Central memory CD4-positive, alpha-beta T cell (primary cell): Measurements from ENCODE around the gene STXBP6.

Source experiments
- DNase-seq: peaks from one replicate; pipeline ENCODE4 v3.0.0; 2022
- total RNA-seq, 3 experiments: gene quantifications; one replicate each; lab custom pipeline; 2026; lab: John Stamatoyannopoulos, UW

STXBP6 gene
- total RNA-seq = 0 reads per million in 3 experiments

DNA sequence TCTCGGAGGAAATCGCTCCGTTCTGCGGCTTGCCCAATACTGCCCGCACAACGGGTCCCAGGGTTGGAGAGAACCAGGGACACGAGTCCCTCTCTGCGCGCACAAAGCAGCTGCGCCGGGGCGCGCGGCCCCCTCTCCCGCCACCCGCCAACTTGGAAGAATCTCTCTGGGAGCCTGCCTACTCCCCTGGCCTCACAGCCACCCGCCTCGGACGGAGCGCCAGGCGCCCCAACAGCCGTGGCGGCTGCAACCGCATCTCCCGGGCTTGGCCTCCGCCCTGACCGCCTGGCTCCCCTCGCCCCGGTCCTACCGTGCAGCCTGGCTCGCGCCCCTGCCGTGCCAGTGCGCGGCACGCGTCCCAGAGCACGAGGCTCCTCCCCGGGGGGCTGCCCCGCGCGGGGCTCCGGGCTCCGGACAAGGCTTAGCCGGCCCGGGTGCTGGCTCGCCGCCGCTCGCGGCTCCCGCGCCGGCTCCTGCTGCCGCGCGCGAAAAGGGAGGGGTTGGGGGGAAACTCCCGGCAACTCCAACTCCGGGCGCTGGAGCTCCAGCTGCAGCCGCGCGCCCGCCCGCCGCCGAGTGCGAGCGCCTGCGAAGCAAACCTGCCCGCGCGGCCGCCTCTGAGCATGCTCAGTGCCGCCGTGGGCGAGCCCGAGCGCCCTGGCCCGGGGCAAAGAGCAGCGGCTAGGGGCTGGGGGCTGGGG is at the start of gene STXBP6:
TSS of gene STXBP6 (minus strand) at position 580 of the 701 bp plus-strand sequence. CDS start 75,329 bp downstream, outside the sequence.
- no peak for DNase-seq

- DNase-seq = no peak
Measured at GRCh38 chr14:25097120-25097519, 47.2 kb upstream of the STXBP6 start.

- DNase-seq = no peak
Measured at GRCh38 chr14:25095736-25096437, 45.9 kb upstream of the STXBP6 start.

DNA sequence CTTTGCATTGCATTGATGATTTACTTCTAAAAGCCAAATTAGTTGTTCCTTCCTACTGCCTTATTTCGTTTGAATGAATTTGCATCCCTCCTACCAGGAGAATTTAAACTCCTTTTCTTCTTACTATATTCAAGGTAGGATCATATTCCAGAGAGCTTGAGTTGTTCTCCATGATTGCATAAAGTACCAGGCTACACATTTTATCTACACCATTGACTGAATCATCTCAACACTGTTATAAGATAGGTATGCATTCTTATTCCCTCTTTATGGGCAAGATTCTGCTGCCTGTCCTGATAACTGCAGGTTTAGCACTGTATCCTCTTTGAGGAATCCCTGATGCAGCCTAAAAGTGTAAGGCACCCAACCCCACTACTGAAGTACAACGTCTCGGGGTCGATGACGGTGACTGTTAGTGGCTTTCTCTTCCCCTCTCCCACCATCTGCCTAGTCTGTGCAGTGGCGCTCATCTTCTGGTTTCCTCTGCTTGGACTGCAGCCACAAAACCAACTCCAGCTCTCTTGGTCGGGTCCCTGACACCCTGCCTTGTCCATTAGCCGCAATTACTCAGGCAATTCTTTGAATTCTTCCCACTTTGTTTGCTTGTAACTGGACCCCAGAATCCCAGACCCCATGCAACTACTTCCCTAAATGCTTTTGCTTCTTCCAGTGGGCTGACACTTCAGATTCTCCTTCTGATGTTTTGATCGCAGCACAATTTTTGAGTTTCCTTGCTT is 44.4 kb upstream of the STXBP6 start:
- DNase-seq = no peak

DNA sequence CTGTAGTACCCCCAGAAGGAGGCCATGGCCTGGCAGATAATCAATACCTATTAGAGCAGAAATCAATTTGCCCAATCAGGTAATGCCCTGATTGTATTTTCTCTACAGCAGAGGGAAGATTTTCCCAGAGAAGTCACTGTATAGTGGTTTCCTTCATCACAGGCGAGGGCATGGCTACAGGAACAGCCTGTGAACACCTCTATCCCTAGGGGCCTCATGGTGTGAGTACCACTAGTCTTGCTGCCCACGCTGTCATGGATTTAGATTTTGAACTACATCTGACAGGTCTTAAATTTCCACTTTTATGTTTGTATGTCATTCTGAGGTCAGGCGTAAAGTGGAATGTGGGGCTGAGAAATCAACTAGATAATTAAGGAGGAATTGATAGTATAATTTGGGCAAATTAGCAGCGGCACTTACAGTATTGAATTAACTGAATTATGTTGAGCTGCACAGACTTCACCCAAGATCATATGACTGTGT is 42.4 kb upstream of the STXBP6 start:
- DNase-seq = no peak

DNA sequence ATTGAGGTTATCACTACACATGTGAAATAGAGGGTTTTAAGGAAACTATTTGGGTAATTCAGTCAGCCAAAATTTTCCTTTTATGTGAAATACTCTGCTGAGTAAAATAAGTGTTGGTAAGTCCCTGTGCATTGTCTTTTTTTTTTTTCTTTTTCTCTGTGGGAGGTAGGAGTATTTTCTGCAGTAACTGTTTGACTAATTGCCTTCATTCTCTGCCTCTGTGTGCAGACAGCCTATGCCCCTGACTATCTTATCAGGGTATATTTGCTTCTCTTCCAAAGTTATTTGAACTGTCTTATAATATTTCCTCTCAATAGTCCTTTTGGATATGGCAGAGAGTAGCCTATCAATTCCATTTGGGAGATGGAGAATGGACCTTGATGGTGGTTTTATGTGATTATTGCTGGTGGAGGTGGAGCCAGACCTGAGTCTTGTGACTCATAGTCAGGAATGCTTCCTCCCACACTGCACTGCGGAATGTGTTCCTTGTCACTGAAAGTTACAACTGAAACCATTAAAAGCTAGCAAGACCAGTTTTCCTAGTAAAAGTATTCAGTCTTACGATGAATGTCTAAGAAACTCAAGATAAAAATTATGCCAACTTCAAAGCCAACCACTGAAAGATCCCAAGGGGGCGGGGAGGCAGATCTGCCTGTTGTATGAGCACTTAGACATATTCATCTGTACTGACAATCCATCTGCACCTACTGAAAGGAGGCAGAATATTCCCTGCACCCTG is 40.9 kb upstream of the STXBP6 start:
- no peak for DNase-seq

- no peak for DNase-seq
Measured at GRCh38 chr14:25090256-25090655, 40.3 kb upstream of the STXBP6 start.

- no peak for DNase-seq
Measured at GRCh38 chr14:25089496-25089895, 39.5 kb upstream of the STXBP6 start.

- DNase-seq = no peak
Measured at GRCh38 chr14:25086821-25087396, 37.0 kb upstream of the STXBP6 start.

- DNase-seq = no peak
Measured at GRCh38 chr14:25086081-25086480, 36.1 kb upstream of the STXBP6 start.

DNA sequence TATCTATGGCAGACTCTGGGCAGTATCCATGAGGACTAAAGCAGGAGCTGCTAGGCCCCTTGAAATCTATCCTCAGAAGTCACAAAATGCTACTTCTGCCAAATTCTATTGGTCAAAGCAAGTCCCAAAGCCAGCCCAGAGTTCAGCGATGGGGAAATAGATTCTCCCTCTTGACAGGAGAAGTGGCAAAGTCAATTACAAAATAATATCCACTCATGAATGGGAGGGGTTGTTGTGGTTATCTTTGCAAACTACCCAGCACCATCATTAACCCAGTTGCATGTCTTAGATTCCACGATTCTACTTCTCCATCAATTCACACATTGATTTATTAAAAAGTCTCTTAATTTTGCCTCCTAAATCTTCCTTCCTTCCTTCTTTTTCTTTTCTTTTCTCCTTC is 30.7 kb upstream of the STXBP6 start:
- DNase-seq = no peak

DNA sequence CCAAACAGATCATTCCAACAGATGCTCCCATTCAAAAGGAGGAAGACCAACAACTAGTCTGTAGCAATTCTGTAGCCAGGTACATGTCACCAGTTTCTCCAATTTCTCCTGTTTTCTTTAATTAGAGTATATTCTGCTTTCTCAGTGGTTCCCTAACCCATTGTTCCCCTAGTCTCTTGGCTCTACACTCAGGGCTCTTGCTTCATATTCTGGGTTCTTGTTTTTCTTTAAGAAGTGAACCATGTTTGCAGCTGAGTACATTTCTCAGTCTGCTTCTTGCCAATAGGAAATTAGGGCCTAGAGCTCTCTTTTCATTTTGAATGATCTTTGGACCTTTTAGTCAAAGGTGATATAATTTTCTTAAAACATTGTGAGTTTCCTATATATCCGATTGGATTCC is 29.4 kb upstream of the STXBP6 start:
- no peak for DNase-seq

GRCh38 chr14:25074099-25074685 is 24.2 kb upstream of the STXBP6 start:
- DNase-seq = no peak

DNA sequence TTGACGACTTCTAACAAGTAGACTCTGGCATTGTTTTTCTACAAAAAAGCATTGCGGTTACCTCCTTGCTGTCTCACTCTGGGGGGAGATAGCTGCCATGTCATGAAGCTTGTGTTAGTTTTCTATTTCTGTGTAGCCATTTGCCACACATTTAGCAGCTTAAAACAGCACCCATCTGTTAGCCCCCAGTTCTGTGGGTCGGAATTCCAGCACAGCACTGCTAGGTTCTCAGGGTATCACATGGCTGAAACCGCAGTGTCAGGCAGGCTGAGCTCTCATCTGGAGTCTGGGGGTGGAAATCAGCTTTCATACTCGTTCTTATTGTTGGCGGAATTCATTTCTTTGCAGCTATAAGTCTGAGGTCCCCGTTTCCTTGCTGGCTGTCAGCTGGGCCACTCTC is 19.9 kb upstream of the STXBP6 start:
- DNase-seq = no peak

DNA sequence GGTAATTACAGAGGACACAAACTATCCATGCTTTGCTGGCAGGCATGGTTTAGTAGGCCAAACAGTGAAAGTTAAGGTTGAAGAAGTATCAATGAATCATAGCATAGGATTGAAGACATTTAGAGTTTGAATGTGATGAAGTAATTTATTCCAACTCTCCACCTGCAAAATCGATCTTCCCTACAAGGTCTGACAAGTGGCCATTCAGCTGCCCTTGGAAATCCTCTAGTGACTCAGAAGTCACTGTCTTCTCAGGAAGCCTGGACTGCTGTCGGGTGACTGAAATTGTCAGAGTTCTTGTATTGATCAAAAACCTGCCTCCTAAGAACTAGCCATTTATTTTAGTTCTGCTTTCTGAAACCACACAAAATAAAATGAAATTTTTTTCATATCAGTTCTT is 17.7 kb upstream of the STXBP6 start:
- DNase-seq = no peak

DNA sequence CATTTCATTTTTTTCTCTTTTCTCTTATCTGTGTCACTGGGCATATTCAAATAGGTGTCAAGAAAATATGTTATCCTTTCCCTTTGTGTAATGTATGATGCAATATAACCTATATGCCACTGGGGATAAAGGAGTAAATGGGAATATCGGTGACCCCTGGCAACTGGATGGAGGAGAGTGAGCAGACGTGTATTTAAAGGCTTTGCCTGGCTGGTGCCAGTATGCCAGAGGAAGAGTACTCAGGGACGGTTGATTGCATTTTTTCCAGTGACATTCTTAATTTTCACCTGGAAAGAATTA is 12.0 kb upstream of the STXBP6 start:
- no peak for DNase-seq

DNA sequence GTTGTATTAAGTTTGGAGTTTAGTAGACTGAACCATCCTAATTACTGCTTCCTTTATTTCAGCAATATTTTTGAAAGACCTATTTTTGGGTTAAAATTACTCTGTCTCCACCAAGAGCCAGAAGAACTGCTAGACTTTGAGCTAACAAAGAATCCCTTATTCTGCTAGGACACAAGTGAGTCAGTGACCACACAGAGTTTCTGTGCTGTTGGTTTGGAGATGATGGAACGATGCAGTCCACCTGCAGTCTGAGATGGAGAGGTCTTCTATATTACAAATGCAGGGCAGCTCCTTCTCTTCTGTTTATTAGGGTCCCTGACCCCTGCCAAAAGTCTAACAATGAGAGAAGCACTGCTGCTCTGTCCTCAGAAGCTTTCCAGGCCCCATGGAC is 6.7 kb upstream of the STXBP6 start:
- no peak for DNase-seq

GRCh38 chr14:25055992-25056687 is 6.2 kb upstream of the STXBP6 start:
- no peak for DNase-seq

DNA sequence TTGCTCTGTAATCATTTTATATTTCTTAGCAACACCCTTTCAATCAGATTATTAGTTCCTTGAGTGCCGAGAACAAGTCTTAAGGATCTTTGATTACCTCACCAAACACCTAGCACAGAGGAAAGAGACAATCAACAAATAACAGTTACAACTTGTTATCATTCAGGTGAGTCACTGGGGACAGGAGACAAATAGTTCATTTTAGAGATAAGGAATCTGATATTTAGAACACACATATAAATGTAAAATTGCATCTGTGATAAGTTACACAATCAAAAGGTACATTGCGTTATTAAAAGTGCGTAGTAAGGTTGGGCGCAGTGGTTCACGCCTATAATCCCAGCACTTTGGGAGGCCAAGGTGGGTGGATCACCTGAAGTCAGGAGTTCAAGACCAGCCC is 5.1 kb upstream of the STXBP6 start:
- no peak for DNase-seq

DNA sequence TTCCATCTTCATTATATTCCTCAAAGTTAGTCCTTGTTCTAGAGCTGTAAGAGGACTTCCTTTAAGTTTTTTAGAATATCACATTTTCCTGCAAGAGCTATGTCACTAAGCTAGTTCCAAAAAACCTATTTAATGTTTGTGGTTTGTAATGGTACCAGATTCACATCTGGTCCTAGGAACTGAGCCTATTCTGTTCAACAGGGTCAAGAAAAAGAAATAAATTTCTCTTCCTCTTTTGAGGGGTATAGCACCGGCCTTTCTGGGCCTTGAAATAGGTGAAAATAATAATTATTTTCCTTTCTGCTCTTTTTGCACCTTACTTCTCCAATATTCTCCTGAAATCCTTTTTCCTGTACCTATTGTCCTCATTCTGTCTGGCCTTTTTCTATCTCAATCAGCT is 3.6 kb upstream of the STXBP6 start:
- DNase-seq = no peak

DNA sequence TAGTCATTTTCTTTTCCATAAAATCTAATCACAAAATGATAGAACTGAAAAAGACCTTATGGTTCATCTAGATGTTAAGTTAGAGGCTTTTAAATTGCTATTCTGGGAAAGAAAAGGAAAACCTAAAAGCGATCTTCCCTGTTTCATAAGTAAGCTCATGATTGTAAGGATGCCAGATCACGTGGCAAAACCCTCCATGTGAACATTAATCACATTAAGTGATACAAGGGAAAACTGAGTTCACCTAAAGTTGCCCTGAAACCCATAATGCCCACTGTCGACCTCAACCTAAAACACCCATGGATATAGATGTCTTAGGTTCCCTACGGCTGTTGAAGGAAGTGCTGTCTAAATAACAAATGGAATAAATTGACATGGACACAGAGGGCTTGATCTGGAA is 3.0 kb upstream of the STXBP6 start:
- DNase-seq = no peak

DNA sequence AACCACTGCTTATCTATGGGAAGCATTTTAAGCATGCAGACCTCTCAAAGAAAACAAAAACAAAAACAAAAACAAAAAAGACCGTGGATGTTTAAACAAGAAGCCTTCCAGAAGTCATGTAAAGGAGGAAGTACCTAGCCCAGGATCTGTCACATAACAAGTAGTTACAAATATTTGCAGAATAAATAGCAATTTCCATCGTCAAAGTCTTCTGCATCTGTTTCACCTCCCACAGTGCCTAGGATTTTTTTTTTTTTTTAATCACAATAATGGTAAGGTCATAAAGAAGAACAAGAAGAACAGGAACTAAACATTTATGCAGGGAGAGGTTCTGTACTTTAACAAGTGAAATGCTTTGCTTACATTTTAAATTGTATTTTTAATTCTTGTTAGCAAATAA is 2.4 kb upstream of the STXBP6 start:
- DNase-seq = no peak
